Left ventricle myocardium superior (tissue), 1 donor: ENCODE measurements around the gene RFNG. TPM values are rescaled to one million over a fixed set of nuclear protein-coding genes. Genes with fewer than 3 reads are reported as not detected.

ENCODE experiments used
- ATAC-seq: fragments of 200-7000 bp; cut with Tn5 transposase; one replicate; pipeline ENCODE4 v1.9.1; 2020; ENCODE audit warnings: mild to moderate bottlenecking, moderate library complexity
- DNase-seq: peaks from one replicate; pipeline ENCODE4 v3.0.0-alpha.2; 2020
- intact Hi-C: fragments of 100-400 bp; cut with micrococcal nuclease; formaldehyde crosslinking; loops from one replicate; pipeline ENCODE4 v1.11.0; 2022
- total RNA-seq: library from RNA; stranded (reverse); fragmentation: NEBNext Ultra II Directional; extraction: Animal tissue kit (Norgen Biotek cat#: 25700); gene quantifications from one replicate; pipeline ENCODE4 v1.2.1, GENCODE V29; 2021
- donor health status: DM: no; HTN: yes; CAD: no; lungs with severe emphysema.

Gene RFNG
- total RNA-seq, 1 donor from 2014 or later = 21.8 TPM

- no peak for DNase-seq
- intact Hi-C loops = loop anchor here (10.0 kb wide), 1 partner anchor 66 kb away; no protein-coding TSS in a partner anchor
- ATAC-seq = no peak
These were observed 31.0 kb downstream of the RFNG start for GRCh38 chr17:82020572-82021106.

DNA sequence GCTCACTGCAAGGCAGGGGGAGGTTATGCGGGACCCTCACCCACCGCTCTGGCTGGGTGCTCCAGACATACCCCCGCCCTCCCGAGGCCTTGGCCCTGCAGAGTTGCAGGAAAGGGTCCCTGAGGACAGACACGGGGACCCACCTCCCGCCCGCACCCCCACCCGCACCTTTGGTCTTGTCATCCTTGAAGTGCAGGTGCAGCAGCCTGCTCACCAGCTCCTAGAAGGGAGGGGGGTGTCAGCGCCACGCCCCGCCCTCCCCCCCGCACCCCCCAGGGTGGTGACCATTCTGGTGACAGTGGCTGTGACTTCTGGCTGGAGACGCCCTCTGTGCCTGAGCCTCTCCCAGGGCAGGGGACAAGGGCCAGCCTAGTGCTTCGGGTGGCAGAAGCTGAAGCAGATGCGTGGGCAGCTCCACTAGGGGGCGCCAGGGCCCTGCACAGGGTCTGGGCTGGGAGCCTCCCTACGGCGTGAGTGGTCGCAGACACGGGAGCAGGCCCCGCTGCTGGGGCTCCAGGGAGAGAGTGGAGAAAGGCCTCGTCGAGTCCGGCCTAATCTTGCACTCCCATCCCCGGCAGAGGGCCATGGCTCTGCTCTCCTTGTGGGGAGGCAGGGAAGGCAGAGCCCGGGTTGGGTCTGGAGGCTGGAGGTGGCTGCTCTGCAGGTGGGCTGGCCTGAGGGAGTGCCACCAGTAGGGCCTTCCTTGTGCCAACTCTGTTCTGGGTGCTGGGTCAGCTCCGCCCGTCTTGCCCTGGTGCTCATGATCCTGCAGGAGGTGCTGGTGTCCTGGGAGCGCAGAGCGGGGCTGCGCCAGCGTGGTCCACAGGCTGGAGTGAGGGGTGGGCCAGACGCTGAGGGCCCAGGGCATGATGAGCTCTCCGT, 31.7 kb downstream of the RFNG start:
- intact Hi-C loops = loop anchor here (10.0 kb wide), 1 partner anchor 65 kb away; no protein-coding TSS in a partner anchor
- DNase-seq = peak; percentile 75
- no peak for ATAC-seq

DNA sequence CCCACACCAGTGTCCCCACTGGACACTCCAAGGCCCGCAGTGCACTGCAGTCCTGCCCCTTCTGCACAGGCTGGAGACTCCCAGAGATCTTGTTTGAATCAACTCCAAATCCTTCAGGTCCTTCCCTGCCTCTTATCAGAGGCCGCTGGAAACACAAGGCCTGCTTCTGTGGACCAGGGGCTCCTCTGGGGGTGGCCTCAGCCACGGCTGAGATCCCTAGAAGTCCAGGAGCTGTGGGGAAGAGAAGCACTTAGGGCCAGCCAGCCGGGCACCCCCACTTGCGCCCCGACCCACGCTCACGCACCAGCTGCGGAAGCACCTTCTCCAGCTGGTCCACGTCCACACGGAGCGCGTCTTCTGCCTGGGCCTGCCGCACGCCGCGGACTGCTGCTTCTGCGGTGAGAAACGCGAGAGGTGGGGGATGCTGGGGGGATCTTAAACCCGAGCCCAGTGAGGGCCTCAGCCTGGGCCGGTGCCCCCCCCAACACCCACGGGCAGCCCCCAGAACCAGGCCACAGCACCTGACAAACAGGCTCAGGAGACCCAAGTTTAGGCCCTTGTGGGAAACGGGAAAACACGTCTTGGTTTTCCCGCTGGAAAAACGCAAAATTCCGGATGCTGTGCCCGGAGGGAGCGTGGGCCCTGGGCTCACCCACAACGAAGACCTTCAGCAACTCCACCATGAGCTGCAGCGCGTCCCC, 32.5 kb downstream of the RFNG start:
- ATAC-seq (no peak), DNase-seq (no peak)
- intact Hi-C loops = no loop called here

DNA sequence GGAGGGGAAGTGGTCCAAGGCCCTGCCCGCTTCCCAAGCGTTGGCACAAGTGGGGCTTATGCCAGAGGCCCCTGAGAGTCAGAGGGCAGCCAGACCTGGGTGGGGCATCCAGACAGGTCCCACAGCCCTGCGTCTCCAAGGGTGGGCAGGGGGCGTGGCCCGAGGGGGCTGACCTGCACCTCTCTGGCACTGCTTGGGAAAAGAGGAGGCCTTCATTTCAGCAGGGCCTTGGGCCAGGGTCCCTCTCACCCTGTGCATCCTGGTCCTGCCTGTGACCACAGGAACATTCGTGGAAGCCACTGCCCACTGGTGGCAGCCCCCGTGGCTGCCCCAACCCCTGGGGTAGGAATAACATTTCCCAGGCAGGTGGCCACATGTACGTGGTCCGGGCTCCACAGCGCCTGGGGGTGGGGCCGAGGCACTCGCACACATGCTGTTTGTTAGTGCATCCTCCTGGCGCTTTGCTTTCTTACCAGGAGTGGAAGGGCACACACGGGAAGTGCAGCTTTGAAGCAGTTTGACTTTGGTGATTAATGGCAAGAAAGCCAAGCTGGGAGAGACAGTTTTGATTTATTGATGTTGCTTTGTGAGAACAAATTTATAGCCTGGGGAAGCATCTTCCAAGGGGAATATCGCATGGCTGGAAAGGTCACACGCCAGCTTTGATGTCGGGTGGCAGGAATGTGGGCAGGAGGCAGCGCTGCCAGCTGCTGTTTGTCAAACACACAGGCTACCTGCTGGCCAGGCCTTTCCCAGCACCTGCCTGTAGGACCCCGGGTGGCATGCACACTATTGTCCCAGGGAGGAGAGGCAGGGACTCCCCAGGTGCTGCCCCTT, 33.2 kb downstream of the RFNG start:
- intact Hi-C loops = no loop called here
- DNase-seq = no peak
- ATAC-seq = no peak

- DNase-seq (no peak), ATAC-seq (no peak)
- intact Hi-C loops = no loop called here
These were observed 33.9 kb downstream of the RFNG start for GRCh38 chr17:82017612-82018151.

- DNase-seq (no peak), ATAC-seq (no peak)
- intact Hi-C loops = no loop called here
These were observed 34.6 kb downstream of the RFNG start for GRCh38 chr17:82016875-82017459.

DNA sequence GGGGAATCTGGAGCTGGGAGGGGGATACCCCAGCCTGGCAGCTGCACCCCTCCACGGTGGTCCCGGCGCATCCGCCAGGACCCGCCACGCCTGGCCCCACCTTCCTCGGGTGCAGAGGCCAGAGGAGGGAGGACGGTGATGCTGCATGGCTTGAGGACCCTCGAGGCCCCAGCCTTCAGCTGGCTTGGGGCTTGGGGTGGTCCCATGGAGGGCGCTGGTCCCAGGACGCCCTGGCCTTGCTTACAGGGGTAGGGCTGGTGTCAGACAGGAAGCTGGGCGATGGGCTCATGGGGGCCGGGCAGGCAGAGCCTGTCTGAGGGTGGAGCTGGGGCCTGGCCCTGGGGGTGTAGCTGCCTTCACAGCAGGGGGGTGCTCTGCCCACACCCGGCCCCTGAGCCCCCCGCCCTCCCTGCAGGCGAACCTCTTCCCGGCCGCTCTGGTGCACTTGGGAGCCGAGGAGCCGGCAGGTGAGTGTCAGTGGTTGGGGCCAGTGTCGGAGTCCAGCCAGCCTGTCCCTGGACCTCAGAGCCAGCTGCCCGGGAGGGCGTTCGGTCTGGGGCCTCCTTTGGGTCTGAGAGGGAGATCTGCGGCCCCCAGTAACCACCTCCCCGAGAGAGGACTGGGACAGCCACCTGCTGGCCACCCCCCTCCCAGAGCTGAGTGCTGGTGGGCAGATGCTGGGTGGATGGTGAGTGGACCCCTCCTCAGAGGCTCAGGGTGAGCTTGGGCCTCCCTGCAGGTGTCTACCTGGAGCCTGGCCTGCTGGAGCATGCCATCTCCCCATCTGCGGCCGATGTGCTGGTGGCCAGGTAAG, 35.3 kb downstream of the RFNG start:
- intact Hi-C loops = no loop called here
- ATAC-seq = no peak
- no peak for DNase-seq

DNA sequence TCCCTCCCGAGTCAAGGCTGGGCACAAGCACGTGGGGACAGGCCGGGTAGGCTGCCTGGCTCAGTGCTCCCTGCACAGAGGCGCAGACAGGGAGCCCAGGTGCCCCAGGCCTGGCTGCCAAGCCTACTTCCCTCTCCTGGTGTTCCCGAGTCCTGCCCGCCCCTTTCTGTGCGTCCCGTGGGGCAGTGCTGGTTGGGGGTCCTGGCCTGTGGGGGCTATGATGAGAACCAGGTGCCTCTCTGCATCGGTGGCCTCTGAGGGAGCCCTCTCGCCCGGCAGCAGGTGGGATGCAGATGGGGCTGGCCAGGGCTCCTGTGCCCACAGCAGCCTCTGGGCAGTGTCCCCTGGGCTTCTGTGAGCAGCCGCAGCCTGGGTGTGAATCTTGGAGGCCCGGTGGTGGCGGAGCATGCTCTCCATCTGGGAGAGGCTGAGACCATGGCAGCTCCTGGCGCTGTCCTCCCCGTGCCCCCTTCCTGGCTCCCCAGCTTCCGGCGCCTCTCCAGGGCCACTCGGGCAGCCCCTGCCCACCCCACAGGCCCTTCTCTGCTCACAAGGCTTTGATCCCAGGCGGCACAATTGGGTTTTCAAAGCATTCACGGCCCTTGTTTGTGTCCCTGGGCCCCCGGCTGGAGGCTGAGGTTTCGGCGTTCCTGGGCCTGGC, 36.2 kb downstream of the RFNG start:
- DNase-seq (no peak), ATAC-seq (no peak)
- intact Hi-C loops = no loop called here

DNA sequence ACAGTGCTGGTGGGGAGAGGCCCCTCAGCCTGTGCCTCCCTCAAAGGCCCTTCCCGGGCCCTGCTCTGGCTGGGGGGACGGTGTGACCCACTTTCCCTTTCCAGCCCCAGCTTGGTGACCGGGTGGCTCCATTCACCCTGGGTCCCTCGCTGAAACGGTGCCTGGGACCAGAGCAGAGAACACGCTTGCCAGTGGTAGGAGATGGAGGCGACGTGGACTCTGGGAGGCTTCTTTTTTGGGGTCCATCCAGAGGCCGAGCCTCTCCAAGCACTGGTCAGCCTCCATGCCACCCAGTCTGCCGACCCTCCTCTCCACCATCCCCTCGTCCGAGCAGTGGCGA, 36.7 kb downstream of the RFNG start:
- intact Hi-C loops = no loop called here
- no peak for ATAC-seq
- DNase-seq = no peak

GRCh38 chr17:82014432-82014831, 37.2 kb downstream of the RFNG start:
- ATAC-seq (peak; percentile 3), DNase-seq (no peak)
- intact Hi-C loops = no loop called here

- ATAC-seq (peak; percentile 73), DNase-seq (peak; percentile 73)
These were observed 37.8 kb downstream of the RFNG start for GRCh38 chr17:82013772-82014321.

GRCh38 chr17:82013341-82013740, 38.3 kb downstream of the RFNG start:
- peak; percentile 74 for DNase-seq
- peak; percentile 65 for ATAC-seq
- intact Hi-C loops = no loop called here

More at GRCh38 chr17:82013772-82014321, 37.8 kb downstream of the RFNG start:
- intact Hi-C loops = no loop called here

DNA sequence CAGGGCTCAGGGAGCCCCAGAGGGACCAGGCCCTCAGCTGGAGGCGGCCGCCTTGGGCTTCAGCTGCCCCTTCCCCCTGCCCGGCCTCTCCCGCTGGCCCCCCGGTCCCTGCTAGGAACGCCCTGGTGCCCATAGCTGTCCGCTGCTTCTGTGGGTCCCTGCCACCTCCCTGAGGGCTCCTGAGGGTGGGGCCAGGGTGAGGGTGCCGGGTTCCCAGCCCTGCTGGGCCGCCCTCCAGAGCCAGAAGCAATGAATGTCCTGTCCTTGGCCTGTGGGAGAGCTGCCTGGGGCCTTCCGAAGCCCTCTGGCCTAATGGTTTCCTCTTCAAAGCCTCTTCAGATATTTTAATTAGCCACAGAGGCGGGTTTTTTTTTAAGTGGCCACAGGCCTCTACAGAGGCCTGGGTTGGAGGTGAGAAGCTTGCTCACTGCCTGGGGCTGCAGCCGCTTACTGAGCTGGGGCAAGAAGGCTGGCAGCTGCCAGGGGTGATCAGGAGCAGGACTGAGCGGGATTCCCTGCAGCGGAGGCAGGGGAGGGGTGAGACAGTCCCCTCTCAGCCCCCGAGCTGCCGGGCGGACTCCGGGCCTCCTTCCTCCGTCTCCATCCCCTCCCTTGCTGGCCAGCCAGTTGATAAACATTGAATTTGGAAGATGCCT, 38.8 kb downstream of the RFNG start:
- ATAC-seq (peak; percentile 65), DNase-seq (peak; percentile 74)

GRCh38 chr17:82012261-82012639, 39.4 kb downstream of the RFNG start:
- intact Hi-C loops = no loop called here
- DNase-seq = no peak
- no peak for ATAC-seq

More for the DNA sequence above, 38.8 kb downstream of the RFNG start:
- intact Hi-C loops = no loop called here

DNA sequence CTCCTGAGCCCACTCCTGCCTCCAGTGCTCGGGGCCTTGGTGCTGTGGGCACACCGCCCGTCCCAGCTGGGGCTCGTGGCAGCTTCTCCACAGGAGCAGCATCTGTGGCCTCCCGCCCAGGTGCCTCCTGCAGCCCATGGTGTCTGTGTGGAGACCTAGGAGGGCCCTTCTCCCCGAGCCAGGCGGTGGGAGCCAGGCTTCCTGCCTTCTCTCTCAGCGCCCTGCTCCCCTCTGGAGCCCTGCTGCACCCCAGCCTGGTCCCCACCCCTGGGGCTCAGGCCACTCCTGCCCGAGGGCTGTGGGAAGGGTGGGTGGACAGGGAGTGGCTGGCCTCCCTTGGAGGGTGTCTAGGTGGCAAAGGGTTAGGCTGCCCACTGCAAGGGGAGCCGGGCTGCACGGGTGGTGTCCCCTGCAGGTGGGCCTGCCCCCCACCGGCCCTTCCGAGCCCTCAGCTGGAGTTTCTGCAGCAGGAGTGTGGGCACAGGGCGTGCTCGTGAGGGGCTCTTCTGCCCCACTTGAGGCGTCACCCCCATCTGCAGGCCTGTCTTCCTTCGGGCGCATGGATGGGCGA, 39.9 kb downstream of the RFNG start:
- ATAC-seq = no peak
- intact Hi-C loops = no loop called here
- no peak for DNase-seq
